ENCODE data around the gene PSME1. TPM values are rescaled to one million over a fixed set of nuclear protein-coding genes. Genes with fewer than 3 reads are reported as not detected.

PSME1 gene
- total RNA-seq, 4 donors from 2014 or later, result 81.0 to 175 (median 131) TPM

GRCh38 chr14:24145690-24146452 lies 9.9 kb downstream of the PSME1 start:
- Histone ChIP-seq H3K27ac (peak overlapping the region; percentile 90 to 92), H3K9me3 (no peaks in the 10 kb centered on the region), H3K27me3 (no peaks in the 10 kb centered on the region), H3K4me3 (peak overlapping the region; percentile 84 to 95), H3K4me1 (peaks cover 4 to 6% of the 10 kb centered on the region in 2 donors), H3K36me3 (no peaks in the 10 kb centered on the region)
- no peak for DNase-seq
- intact Hi-C loops (cut with DNase I; ENCODE audit: low total_unique reads), result no loop called here
- TF ChIP-seq CTCF (IDR thresholded peaks at IDR 0.05), result no peak
- no peak for TF ChIP-seq POLR2A (IDR thresholded peaks at IDR 0.05)

GRCh38 chr14:24146453-24146977 lies 10.5 kb downstream of the PSME1 start, which contains the start of gene PSME2:
PSME2 (minus strand) TSS chr14:24146610; CDS start chr14:24146581, 29 bp downstream.
- intact Hi-C loops (cut with DNase I; ENCODE audit: low total_unique reads), result no loop called here
- TF ChIP-seq CTCF (IDR thresholded peaks at IDR 0.05), result no peak
- TF ChIP-seq POLR2A (IDR thresholded peaks at IDR 0.05), result peak; percentile 13 to 46
- Histone ChIP-seq H3K27ac (peak within 1 kb of the TSS; percentile 90 to 92), H3K4me1 (peaks cover 4 to 6% of the 10 kb centered on the region in 2 donors), H3K27me3 (no peaks in the 10 kb centered on the region), H3K9me3 (no peaks in the 10 kb centered on the region), H3K4me3 (peak within 1 kb of the TSS; percentile 84 to 95), H3K36me3 (no peaks in the 10 kb centered on the region)
- peak; percentile 94 for DNase-seq

GRCh38 chr14:24146978-24147760 lies 11.2 kb downstream of the PSME1 start, which contains the start of gene RNF31:
RNF31 (plus strand) TSS chr14:24147498; CDS start chr14:24147699, 201 bp downstream.
- H3K27ac ChIP-seq, result peak within 1 kb of the TSS; percentile 90 to 92
- H3K4me3 ChIP-seq, result peak within 1 kb of the TSS; percentile 84 to 95
- intact Hi-C loops (cut with DNase I; ENCODE audit: low total_unique reads), result no loop called here
- TF ChIP-seq POLR2A (IDR thresholded peaks at IDR 0.05) (peak; percentile 11 to 49), CTCF (IDR thresholded peaks at IDR 0.05) (peak in 1 of 4 experiments; percentile 5)
- H3K36me3 ChIP-seq, result no peaks in the 10 kb centered on the region
- DNase-seq, result peak; percentile 98 to 99
- H3K4me1 ChIP-seq, result peaks cover 4 to 6% of the 10 kb centered on the region in 2 donors
- H3K9me3 ChIP-seq, result no peaks in the 10 kb centered on the region
- no peaks in the 10 kb centered on the region for H3K27me3 ChIP-seq

- peak overlapping the region; percentile 81 to 92 for H3K27ac ChIP-seq
- no peaks in the 10 kb centered on the region for H3K27me3 ChIP-seq
- intact Hi-C loops (cut with DNase I; ENCODE audit: low total_unique reads), result no loop called here
- peak overlapping the region; percentile 84 to 95 for H3K4me3 ChIP-seq
- DNase-seq, result no peak
- TF ChIP-seq CTCF (IDR thresholded peaks at IDR 0.05), result no peak
- TF ChIP-seq POLR2A (IDR thresholded peaks at IDR 0.05), result no peak
- peaks cover 4 to 6% of the 10 kb centered on the region in 2 donors for H3K4me1 ChIP-seq
- H3K36me3 ChIP-seq, result no peaks in the 10 kb centered on the region
- no peaks in the 10 kb centered on the region for H3K9me3 ChIP-seq
These were observed 11.9 kb downstream of the PSME1 start for GRCh38 chr14:24147761-24148428.
